COR-L47 (cell line): Measurements from ENCODE around the gene GALNT17.

Source experiments
- DNase-seq: peaks from one replicate; lab custom pipeline; 2025; lab: John Stamatoyannopoulos, UW

Gene GALNT17

DNA sequence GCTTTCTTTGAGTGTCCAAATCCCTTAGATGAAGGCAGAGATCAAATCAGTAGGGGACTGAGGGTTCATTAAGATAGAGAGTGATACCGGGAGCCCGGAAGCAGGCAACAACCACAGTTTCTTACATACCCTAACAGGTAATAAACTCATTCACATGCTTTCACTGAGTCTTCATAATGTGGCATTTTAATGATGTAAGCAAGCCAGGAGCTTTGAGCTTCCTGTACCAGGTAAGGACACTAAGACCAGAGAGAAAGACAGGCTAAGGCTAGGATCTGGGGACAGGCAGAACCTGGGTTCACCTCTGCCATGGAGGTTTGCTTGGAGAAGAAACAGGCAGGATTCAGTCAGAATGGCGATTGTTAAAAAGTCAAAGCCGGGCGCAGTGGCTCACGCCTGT is 618.3 kb downstream of the GALNT17 start:
- no peak for DNase-seq

- DNase-seq: no peak
Measured at GRCh38 chr7:71752171-71752935, 620.4 kb downstream of the GALNT17 start.

DNA sequence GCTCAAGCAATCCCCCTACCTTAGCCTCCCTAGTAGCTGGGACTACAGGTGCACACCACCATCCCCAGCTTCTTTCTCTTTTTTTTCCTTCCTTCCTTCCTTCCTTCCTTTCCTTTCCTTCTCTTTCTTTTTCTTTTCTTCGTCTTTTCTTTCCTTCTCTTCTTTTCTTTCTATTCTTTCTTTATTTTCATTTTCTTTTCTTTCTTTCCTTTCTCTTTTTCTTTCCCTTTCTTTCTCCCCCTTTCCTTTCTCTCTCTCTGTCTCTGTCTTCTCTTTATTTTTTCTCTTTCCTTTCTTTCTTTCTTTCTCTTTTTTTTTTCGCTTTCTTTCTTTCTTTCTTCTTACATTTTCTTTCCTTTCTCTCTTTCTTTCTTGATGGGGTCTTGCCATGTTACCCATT is 621.3 kb downstream of the GALNT17 start:
- DNase-seq: no peak

DNA sequence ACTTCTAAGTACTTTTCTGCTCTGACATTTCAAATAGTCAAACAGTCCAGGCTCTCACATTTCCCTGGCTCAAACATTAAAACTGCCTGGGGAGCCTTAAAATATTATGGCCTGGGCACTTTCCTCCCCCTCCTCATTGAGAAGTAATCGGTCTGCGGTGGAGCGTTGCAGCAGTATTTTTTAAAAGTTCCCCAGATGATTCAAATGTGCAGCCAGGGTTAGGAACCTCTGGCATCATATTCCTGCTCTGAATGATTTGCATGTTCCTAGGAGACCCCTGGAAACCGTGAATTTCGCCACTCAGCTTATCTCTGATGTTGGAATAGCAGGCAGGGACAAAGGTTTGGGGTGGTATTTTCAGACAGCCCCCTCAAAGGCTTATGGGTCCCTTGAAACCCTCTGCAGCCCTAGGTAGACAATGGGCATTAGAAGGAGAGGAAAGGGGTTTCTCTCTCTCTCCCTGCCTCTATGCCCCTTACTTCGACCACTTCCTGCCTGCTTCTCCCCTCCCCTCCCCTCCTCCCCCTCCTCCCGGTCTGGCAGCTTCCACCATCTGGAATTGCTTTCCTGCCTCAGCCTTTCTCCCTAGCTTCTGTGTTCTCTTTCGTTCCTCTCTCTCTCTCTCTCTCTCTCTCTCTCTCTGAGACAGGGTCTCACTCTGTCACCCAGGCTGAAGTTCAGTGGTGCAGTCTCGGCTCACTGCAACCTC is 622.2 kb downstream of the GALNT17 start:
- no peak for DNase-seq

- no peak for DNase-seq
Measured at GRCh38 chr7:71754828-71755227, 622.9 kb downstream of the GALNT17 start.

- no peak for DNase-seq
Measured at GRCh38 chr7:71761336-71761735, 629.4 kb downstream of the GALNT17 start.
